Adrenal gland (tissue), 12 donors: ENCODE data around the gene CNTN1. TPM values are rescaled to one million over a fixed set of nuclear protein-coding genes. Genes with fewer than 3 reads are reported as not detected.
A peak's percentile ranks its signal among the peaks of the same experiment; 100 is the strongest.

ENCODE experiments used
- DNase-seq, 7 donors: peaks; one replicate each; pipeline ENCODE4 v3.0.0-alpha.2; 2019 to 2020
- H3K27ac ChIP-seq, 5 donors: fragments of 200-600 bp; sonication (generic) in 4 of 5; 1 replicate in 3 of 5; 2 replicates in 2 of 5; pipeline versions ENCODE4 v1.5.1 to v1.8.0; 2016 to 2020; ENCODE audit warnings: mild to moderate bottlenecking in 1 of 5
- H3K27me3 ChIP-seq: fragments of 200-600 bp; 2 replicates; pipeline ENCODE4 v1.8.0; 2021
- H3K36me3 ChIP-seq, 2 donors: fragments of 200-600 bp; replicated peaks in 1 of 2; 1 replicate in 1 of 2; 2 replicates in 1 of 2; pipeline versions ENCODE4 v1.5.1 to v1.8.0; 2018 to 2022
- H3K4me1 ChIP-seq, 2 donors: fragments of 200-600 bp; replicated peaks in 1 of 2; 1 replicate in 1 of 2; 2 replicates in 1 of 2; pipeline versions ENCODE4 v1.5.1 to v1.8.0; 2018 to 2021
- H3K4me3 ChIP-seq, 4 donors: fragments of 200-600 bp; sonication (generic) in 3 of 4; one replicate each; pipeline ENCODE4 v1.5.1; 2016 to 2018
- H3K9me3 ChIP-seq, 3 donors: fragments of 200-600 bp; sonication (generic) in 1 of 3; replicated peaks in 1 of 3; 1 replicate in 2 of 3; 2 replicates in 1 of 3; pipeline versions ENCODE4 v1.5.1 to v1.8.0; 2016 to 2021
- POLR2A ChIP-seq, 2 donors: fragments of 450-650 bp; IDR thresholded peaks; one replicate each; pipeline ENCODE4 v1.6.1; 2017; ENCODE audit warnings: antibody characterized with exemption in 2 of 2, mild to moderate bottlenecking in 2 of 2, moderate library complexity in 1 of 2
- WGBS, 4 donors: extraction: QIAGEN DNeasy Blood & Tissue Kit in 2 of 4; methylation state at CpG; one replicate each; pipeline versions ENCODE4 v1.1.5 to v1.1.7; 2013 to 2017; 5-methylcytosine and 5-hydroxymethylcytosine counted together
- intact Hi-C, 2 donors: fragments of 100-400 bp; cut with DNase I; formaldehyde crosslinking; loops; one replicate each; pipeline versions ENCODE4 v1.14.1 to v1.15.0; 2022 to 2023
- polyA plus RNA-seq, 3 donors: library from polyadenylated mRNA; stranded (reverse); fragments of 200-250 nt in 2 of 3; fragments of 350-450 nt in 1 of 3; fragmentation: Illumina TruSeq in 1 of 3; extraction: RNeasy Lipid Tissue Mini Kit (QIAGEN cat#74804) in 1 of 3; gene quantifications; one replicate each; pipeline ENCODE4 v1.2.3, GENCODE V29; 2013 to 2014
- total RNA-seq, 9 donors: library from RNA; depleted of rRNA in 4 of 9; stranded (reverse); fragments of >200 nt in 4 of 9; fragments of 120-200 nt in 1 of 9; fragmentation: NEBNext Ultra II Directional in 1 of 9; extraction: Animal tissue kit (Norgen Biotek cat#: 25700) in 1 of 9; gene quantifications; one replicate each; pipeline versions ENCODE4 v1.1.0 to v1.2.4, GENCODE V29; 2013 to 2023
- TF ChIP-seq, protein P1 (sequence below), 6 experiments: fragments of 450-650 bp in 4 of 6; fragments of 200-600 bp in 2 of 6; sonication (generic) in 1 of 6; IDR thresholded peaks; 1 replicate in 5 of 6; 2 replicates in 1 of 6; pipeline versions ENCODE4 v1.5.1 to v1.8.0; 2016 to 2021; ENCODE audit warnings: antibody characterized with exemption in 6 of 6, mild to moderate bottlenecking in 2 of 6, moderate library complexity in 1 of 6
- donor health status: healthy with polysubstance abuse.
- donor health status: Bipolar disorder and iron deficiency.
- donor health status: DM: yes; HTN: yes; CAD: no.
- donor health status: DM: no; HTN: no; CAD: no.
- donor health status: DM: no; HTN: no; CAD: no.
- donor health status: DM: yes; HTN: yes; CAD: no.

Gene CNTN1
- total and polyA plus RNA-seq, 12 donors, result 3.8 to 76.8 (median 20.7) TPM

DNA sequence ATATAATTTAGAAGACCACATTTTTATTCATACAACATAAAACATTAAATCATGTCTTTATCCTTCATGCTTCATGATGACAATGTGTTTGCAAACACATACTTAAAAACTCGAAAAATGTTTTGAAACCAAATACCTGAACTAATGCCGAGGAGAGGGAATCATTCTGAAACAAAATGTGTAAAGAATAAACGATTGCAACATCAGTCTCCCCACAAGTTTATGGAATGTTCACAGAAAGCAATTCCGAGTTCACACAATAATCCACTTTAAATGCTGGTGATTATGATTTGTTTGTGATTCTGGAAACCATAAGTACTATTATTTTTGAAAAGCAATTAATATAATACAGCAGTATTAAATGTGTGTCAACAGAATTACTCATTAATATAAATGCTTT lies 411.4 kb downstream of the CNTN1 start:
- no peaks in the 10 kb centered on the region for H3K36me3 ChIP-seq
- no peak for DNase-seq
- no peaks in the 10 kb centered on the region for H3K9me3 ChIP-seq
- intact Hi-C loops, result no loop called here
- no peak overlapping the region for H3K4me3 ChIP-seq
- no peaks in the 10 kb centered on the region for H3K4me1 ChIP-seq
- TF ChIP-seq, protein P1, sequence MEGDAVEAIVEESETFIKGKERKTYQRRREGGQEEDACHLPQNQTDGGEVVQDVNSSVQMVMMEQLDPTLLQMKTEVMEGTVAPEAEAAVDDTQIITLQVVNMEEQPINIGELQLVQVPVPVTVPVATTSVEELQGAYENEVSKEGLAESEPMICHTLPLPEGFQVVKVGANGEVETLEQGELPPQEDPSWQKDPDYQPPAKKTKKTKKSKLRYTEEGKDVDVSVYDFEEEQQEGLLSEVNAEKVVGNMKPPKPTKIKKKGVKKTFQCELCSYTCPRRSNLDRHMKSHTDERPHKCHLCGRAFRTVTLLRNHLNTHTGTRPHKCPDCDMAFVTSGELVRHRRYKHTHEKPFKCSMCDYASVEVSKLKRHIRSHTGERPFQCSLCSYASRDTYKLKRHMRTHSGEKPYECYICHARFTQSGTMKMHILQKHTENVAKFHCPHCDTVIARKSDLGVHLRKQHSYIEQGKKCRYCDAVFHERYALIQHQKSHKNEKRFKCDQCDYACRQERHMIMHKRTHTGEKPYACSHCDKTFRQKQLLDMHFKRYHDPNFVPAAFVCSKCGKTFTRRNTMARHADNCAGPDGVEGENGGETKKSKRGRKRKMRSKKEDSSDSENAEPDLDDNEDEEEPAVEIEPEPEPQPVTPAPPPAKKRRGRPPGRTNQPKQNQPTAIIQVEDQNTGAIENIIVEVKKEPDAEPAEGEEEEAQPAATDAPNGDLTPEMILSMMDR (IDR thresholded peaks at IDR 0.05), result no peak
- TF ChIP-seq POLR2A (IDR thresholded peaks at IDR 0.05), result no peak
- 50 to 75% (median 69%) methylated on average over 4 of the region's 4 CpGs for WGBS, 4 donors
- H3K27me3 ChIP-seq, result no peaks in the 10 kb centered on the region
- H3K27ac ChIP-seq, result no peak overlapping the region

DNA sequence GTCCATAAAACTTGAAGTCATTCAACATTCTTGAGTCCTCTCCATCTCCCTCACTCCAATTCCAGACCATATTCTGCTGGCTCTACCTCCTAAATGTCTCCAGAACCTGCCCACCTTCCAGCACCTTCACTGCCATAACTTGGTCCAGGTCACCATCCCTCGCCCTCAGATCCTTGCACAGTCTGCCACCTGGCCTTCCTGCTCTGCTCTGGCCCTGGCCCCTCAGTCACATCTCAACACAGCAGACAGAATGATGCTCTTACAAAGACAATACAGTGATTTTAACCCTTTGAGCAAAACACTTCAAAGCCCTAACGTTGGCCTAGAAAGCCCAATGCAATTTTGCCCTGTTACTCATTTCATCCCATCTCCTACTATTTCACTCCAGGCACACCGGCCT lies 414.1 kb downstream of the CNTN1 start:
- DNase-seq, result no peak
- Histone ChIP-seq H3K27me3 (no peaks in the 10 kb centered on the region), H3K4me3 (no peak overlapping the region), H3K4me1 (no peaks in the 10 kb centered on the region), H3K27ac (no peak overlapping the region), H3K9me3 (no peaks in the 10 kb centered on the region), H3K36me3 (no peaks in the 10 kb centered on the region)
- WGBS, 4 donors, result 76 to 87% (median 83%) methylated on average over 3 of the region's 3 CpGs
- intact Hi-C loops, result no loop called here
- no peak for TF ChIP-seq POLR2A (IDR thresholded peaks at IDR 0.05)
- TF ChIP-seq, protein P1 (IDR thresholded peaks at IDR 0.05), result no peak

DNA sequence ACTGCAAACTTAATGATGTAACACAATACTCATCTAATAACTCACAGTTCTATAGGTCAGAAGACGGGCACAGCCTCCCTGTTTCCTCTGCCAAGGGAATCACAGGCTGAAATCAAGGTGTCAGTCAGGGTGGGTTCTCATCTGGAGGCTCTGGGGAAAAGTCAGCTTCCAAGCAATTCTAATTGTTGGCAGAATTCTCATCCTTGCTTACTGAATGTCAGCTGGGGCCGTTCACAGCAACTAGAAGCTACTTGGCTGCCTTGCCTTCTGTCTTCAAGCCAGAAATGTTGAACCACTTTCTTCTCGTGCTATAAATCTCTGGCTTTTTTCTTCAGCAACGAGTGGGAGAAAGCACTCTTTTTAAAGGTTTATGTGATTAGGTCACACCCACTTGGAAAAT lies 415.8 kb downstream of the CNTN1 start:
- Histone ChIP-seq H3K4me3 (no peak overlapping the region), H3K36me3 (no peaks in the 10 kb centered on the region), H3K27ac (no peak overlapping the region), H3K4me1 (no peaks in the 10 kb centered on the region), H3K9me3 (no peaks in the 10 kb centered on the region), H3K27me3 (no peaks in the 10 kb centered on the region)
- DNase-seq, result peak in 1 of 7 donors; percentile 12
- TF ChIP-seq, protein P1 (IDR thresholded peaks at IDR 0.05), result no peak
- TF ChIP-seq POLR2A (IDR thresholded peaks at IDR 0.05), result no peak
- intact Hi-C loops, result no loop called here
- WGBS, 4 donors, result 32 to 41% (median 38%) methylated on average over 4 of the region's 4 CpGs

DNA sequence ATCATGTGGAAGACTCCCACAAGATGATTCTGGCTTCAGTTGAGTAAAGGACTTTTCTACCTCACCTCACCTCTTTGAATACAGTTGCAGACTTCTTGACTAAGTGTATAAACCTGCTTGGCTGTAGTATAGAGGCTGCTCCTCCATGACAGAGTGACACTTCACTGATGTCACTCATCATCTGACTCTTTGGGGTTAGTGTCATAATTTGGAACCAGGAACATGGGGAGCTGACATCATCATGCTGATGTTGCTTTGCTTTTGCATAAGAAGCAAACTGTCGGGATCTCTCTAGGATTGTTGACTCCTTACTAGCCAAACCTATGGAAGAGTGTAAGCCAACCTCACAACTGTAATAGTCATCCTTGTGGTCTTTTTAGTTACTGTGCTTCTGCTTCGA lies 420.7 kb downstream of the CNTN1 start:
- TF ChIP-seq, protein P1 (IDR thresholded peaks at IDR 0.05), result no peak
- no peak for TF ChIP-seq POLR2A (IDR thresholded peaks at IDR 0.05)

More for the DNA sequence above, 420.7 kb downstream of the CNTN1 start:
- DNase-seq, result no peak
- no peak overlapping the region for H3K4me3 ChIP-seq
- no peaks in the 10 kb centered on the region for H3K4me1 ChIP-seq
- H3K27ac ChIP-seq, result no peak overlapping the region
- intact Hi-C loops, result no loop called here
- no peaks in the 10 kb centered on the region for H3K9me3 ChIP-seq
- no peaks in the 10 kb centered on the region for H3K27me3 ChIP-seq
- WGBS, 4 donors, result 73 to 84% (median 77%) methylated on average over 2 of the region's 2 CpGs
- H3K36me3 ChIP-seq, result no peaks in the 10 kb centered on the region
